DMS53 treated with DMSO at 0.1 percent for 48 hours (cell line): ENCODE results near the gene ARHGAP30.
"Not testable (repeated sequence)": the region's sequence is repeated elsewhere in the genome, so short reads cannot be mapped to it uniquely, and the experiment has no call there.

ENCODE experiments used
- DNase-seq: peaks from one replicate; lab custom pipeline; 2025; ENCODE audit not compliant: unreplicated experiment; lab: John Stamatoyannopoulos, UW

Gene ARHGAP30, protein sequence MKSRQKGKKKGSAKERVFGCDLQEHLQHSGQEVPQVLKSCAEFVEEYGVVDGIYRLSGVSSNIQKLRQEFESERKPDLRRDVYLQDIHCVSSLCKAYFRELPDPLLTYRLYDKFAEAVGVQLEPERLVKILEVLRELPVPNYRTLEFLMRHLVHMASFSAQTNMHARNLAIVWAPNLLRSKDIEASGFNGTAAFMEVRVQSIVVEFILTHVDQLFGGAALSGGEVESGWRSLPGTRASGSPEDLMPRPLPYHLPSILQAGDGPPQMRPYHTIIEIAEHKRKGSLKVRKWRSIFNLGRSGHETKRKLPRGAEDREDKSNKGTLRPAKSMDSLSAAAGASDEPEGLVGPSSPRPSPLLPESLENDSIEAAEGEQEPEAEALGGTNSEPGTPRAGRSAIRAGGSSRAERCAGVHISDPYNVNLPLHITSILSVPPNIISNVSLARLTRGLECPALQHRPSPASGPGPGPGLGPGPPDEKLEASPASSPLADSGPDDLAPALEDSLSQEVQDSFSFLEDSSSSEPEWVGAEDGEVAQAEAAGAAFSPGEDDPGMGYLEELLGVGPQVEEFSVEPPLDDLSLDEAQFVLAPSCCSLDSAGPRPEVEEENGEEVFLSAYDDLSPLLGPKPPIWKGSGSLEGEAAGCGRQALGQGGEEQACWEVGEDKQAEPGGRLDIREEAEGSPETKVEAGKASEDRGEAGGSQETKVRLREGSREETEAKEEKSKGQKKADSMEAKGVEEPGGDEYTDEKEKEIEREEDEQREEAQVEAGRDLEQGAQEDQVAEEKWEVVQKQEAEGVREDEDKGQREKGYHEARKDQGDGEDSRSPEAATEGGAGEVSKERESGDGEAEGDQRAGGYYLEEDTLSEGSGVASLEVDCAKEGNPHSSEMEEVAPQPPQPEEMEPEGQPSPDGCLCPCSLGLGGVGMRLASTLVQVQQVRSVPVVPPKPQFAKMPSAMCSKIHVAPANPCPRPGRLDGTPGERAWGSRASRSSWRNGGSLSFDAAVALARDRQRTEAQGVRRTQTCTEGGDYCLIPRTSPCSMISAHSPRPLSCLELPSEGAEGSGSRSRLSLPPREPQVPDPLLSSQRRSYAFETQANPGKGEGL

DNA sequence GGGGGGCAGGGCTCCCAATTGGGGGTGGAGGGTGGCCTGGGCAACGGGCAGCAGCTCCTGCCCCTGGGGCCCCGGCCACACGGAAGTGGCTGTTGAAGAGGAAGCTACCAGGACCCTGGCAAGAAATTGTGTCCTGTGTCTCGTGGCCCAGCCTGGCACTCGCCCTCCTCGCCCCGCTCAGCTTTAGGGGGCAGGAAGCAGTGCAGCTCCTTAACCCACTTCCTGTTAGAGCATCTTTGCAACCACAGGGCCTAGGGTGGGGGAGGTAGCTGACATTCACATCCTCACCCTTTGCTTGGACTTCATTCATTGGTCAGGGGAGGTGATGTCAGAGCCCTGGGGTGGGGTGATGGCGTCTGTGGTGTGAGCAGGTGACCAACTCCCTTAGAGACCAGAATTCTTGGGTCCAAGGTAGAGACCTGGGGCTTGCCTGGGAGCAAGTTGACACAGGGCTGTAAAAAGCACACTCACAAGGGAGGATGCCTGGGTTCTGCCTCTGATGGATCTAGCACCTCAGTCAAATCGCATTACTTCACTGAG, at the start of gene ARHGAP30:
TSS of gene ARHGAP30 (minus strand) at position 161 of the 540 bp plus-strand sequence. CDS start 267 bp downstream, outside the sequence.
- DNase-seq = no peak

DNA sequence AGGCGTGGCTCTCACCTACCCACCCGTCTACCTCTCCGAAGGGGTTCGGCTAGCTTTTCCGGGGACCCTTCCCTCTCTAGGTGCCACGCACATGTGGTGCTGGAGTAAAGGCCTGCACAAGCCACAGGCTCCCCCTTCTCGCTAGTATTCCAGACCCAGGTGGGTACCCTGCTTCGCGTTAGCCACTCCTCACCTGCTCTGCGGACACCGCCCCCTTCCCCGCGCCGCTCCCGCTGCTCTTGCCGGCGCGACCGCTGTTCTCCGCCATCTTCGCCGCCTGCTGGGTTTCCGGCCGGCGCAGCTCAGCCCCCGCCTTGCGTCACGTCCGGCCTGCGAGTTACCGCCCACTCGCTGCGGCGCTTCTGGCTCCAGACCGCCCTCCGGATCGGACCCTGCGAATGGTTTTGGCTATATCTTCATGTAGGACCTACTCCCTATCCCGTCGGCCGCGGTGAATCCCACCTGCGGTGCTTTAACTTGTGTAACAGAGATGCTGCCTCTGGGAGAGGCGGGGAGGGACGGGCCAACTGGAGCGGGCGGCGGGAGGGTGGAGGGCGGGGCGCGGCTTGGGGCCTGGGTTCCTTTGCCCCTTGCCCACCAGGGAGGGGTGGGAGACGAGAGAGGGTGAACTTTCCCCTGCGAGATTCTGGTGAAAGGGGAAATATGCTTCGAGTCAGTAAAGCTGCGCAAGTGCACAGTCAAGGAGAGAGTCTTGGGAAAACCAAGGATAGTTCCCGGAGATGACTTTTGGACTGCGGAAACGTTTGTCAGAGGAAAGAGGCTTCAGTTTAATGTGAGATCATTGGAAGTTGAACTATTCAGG, 48.3 kb upstream of the ARHGAP30 start, which contains the start of the genes NIT1 and PFDN2:
TSS of gene NIT1 (plus strand) at position 347 of the 823 bp plus-strand sequence. CDS start at position 419, 72 bp downstream.
TSS of gene PFDN2 (minus strand) at position 279 of the 823 bp plus-strand sequence. CDS start at position 268, 11 bp downstream.
- peak; percentile 46 for DNase-seq

GRCh38 chr1:161115961-161116360, 46.3 kb upstream of the ARHGAP30 start:
- not testable (repeated sequence) for DNase-seq

DNA sequence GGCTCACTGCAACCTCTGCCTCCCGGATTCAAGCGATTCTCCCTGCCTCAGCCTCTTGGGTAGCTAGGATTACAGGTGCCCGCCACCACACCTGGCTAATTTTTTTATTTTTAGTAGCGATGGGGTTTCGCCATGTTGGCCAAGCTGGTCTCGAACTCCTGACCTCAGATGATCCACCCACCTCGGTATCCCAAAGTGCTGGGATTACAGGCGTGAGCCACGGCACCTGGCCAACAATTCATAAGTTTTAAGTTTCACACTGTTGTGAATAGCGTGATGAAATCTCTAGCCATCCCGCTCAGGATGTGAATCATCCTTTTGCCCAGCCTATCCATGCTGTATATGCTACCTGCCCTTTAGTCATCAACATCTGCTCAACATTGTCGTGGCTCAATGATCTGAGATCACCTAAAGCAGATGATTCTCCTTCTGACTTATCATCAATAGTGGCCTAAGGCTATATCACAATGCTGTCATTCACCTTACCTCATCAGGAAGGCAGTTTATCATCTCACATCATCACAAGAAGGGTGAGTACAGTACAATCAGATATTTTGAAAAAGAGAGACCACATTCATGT, 45.5 kb upstream of the ARHGAP30 start:
- DNase-seq = peak; percentile 19

DNA sequence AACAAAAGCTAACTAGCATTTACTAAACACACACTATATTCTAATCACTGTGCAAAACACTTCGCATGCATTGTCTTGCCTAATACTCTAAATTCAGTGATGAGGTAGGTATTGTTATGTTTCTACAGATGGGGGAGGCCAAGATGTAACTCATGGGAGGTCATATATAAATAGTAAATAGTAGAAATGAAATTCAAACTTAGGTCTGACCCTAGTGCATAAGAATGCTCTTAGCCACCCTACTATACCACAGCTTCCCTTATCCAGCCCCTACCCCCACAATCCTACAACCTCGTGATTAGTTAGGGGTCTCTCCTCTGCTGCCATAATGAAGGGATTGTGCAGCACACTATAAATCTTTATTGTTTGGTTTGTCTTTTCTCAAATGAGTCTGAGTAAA, 44.9 kb upstream of the ARHGAP30 start:
- no peak for DNase-seq

DNA sequence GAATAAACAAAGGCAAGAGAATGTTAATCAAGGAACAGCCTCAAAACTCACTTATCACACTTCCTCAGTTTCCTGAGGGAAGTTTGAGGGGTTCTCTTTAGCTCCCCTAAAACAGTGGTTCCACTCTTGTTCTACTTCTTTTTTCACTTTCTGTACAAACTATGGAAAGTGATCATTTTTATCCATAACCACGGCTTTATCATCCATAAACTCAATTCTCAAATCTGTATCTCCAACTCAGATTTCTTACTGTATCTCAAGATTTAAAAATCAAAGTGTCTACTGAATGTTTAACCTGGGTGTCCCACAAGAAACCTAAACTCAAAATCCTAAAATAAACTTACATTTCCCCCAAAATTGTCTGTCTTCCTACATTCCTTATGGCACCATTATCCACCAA, 44.2 kb upstream of the ARHGAP30 start:
- DNase-seq = no peak

DNA sequence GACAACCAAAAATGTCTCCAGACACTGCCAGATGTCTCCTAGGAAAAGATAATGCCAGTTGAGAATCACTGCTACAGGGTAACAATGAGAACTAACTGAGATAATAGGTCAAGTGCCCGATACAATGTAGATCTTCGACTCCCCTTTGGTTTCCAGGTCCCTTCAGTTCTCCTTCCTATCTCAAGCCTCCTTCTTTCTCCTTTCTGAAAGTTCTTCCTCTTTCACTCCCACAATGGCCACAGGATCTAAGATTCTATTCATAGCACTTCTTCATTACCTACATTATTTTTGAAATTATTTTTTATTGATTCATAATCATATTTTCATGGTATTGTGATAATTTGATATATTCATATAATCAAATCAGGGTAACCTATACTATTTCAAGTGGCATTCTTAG, 41.8 kb upstream of the ARHGAP30 start:
- no peak for DNase-seq

DNA sequence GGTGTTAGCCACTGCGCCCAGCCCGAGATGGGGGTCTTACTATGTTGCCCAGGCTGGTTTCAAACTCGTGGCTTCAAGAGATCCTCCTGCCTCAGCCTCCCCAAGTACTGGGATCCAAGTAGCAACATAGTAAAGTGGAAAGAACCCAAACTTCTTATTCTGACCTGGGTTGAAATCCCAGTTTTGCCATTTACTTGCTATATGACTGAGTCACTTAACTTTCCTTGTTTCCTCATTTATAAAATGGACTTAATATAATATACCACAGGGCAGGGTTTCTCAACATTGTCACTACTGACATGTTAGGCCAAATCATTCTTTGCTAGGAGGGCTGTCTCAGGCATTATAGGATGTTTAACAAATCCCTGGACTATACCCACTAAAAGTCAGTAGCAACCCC, 41.4 kb upstream of the ARHGAP30 start:
- DNase-seq = no peak

- DNase-seq = no peak
Measured at GRCh38 chr1:161106431-161106830, 36.7 kb upstream of the ARHGAP30 start.

GRCh38 chr1:161100556-161100955, 30.9 kb upstream of the ARHGAP30 start:
- DNase-seq = no peak

DNA sequence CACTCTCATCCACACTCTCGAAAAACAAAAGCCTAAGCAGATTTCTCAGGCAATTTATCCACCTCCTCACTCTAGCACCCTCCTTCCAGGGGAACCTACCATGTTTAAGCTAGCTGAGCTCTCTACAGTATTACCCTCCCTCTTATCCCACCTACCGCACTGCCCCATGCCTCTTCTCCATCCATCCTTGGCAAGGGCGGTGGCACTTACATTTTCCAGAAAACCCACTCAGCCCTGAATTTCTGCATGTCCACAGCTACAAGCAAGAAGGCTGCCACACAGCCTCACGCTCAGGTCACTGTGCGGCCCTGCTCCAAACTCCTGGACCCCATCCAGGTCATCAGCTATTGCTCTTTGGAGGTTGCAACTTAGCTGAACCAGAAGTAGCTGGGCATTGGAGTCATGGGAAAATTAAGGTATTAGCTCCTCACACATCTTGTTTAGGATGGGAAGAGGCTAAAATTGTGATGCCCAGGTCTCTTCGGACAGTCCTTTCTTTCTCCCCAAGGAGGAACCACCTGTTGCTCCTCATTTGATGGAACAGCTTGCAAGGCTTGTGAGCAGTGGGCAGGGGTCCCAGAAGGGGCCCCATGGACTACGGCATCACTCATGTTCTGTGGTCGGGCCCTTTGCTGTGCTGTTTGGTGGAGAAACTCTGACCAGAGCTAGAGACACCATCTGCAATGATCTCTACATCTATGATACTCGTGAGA, 29.6 kb upstream of the ARHGAP30 start:
- no peak for DNase-seq

DNA sequence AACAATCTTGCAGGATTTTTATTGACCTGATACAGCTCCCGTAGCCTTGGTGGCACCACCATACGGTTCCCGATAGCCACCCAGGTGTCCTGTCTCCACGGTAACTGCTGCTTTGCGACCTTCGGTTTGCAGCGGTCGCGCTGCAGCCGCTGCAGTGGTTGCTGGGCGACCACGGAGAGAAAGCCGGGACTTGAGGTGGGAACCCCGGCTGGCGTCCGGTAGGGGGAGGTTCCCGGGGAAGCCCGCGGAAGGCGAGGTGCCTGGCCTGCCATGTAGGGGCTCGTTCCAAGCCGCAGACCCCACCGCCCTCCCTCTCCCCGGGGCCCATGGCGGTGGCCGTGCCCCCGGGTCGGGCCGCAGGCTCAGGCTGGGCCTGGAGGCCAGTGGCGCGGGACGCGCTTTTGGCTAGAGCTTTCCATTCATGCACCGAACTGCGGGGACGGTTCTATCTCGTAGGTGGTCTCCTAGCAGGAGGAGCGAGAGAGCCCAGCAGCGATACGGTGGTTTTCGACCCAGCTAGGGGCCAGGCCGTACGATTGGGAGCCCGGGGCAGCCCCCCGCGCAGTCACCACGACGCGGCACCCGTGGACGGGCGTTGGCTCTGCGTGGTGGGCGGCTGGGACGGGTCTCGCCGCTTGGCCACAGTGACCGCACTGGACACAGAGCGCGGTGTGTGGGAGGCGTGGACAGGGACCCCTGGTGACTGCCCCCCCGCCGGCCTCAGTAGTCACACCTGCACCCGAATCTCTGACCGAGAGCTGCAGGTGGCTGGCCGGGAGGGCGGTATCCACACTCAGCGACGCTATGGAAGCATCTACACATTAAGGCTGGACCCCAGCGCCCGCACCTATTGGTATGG, 28.7 kb upstream of the ARHGAP30 start, which contains the start of gene KLHDC9:
TSS of gene KLHDC9 (plus strand) at position 152 of the 859 bp plus-strand sequence. CDS start at position 327, 175 bp downstream.
- peak; percentile 80 for DNase-seq

GRCh38 chr1:161096530-161096929, 26.8 kb upstream of the ARHGAP30 start:
- no peak for DNase-seq

DNA sequence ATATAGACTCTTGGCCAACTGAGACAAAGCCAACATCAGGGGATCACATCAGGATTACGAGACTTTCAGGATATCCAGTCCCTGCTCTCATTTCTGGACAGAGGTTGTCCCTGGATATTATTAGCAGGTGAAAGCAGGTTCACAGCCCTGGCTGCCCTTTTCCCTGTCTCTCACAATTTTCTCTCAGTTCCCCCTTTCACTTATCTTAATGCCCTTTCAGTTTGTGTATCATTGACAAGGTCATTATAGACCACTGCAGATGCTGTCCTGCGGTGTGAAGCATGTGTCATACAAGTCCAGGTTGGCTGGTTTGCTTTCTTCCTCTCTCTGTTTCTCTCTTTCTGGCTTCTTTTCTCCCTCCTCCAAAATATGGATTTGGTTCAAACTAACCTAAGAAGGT, 26.3 kb upstream of the ARHGAP30 start:
- no peak for DNase-seq

- no peak for DNase-seq
Measured at GRCh38 chr1:161095230-161095629, 25.5 kb upstream of the ARHGAP30 start.

GRCh38 chr1:161094481-161094880, 24.8 kb upstream of the ARHGAP30 start:
- DNase-seq = no peak

- no peak for DNase-seq
Measured at GRCh38 chr1:161092621-161093028, 22.9 kb upstream of the ARHGAP30 start.
